Hematopoietic multipotent progenitor cell (in vitro differentiated cells): ENCODE data around the gene PSMB7. TPM values are rescaled to one million over a fixed set of nuclear protein-coding genes. Genes with fewer than 3 reads are reported as not detected.

Experiments used
- DNase-seq, 3 donors: peaks; one replicate each; pipeline ENCODE4 v3.0.0-alpha.2; 2011 to 2015; ENCODE audit warnings: low read depth in 2 of 3, low spot score in 2 of 3
- total RNA-seq: library from RNA; depleted of rRNA; stranded (reverse); fragments of >200 nt; gene quantifications from one replicate; pipeline ENCODE4 v1.2.3, GENCODE V29; 2012

Gene PSMB7
- total RNA-seq, 1 donor = 143 TPM

- DNase-seq = no peak
Measured at GRCh38 chr9:124307379-124308030, 107.7 kb downstream of the PSMB7 start.

- DNase-seq = no peak
Measured at GRCh38 chr9:124306098-124306735, 109.0 kb downstream of the PSMB7 start.

GRCh38 chr9:124304285-124304684 lies 111.0 kb downstream of the PSMB7 start:
- DNase-seq = no peak

- DNase-seq = no peak
Measured at GRCh38 chr9:124303762-124304161, 111.5 kb downstream of the PSMB7 start.

Other genes with a start within 250 kb of the PSMB7 start
- gene NEK6, start 157.5 kb downstream of the PSMB7 start, total RNA-seq = 22.6 TPM
- under 0.01 TPM for gene ADGRD2, start 35.0 kb upstream of the PSMB7 start, total RNA-seq
- 0.54 TPM for gene NR5A1, start 92.0 kb upstream of the PSMB7 start, total RNA-seq